Omental fat pad (tissue), 4 donors: ENCODE results near the gene CCDC89. TPM values are rescaled to one million over a fixed set of nuclear protein-coding genes. Genes with fewer than 3 reads are reported as not detected.

Experiments used
- ATAC-seq: fragments of 150-250 bp; one replicate; pipeline ENCODE4 v1.9.1; 2016; ENCODE audit warnings: mild to moderate bottlenecking, moderate library complexity; ENCODE audit not compliant: low FRiP score
- DNase-seq: peaks from one replicate; pipeline ENCODE4 v3.0.0-alpha.2; 2019; ENCODE audit warnings: low spot score
- CTCF ChIP-seq, 3 donors: fragments of 450-650 bp; IDR thresholded peaks; one replicate each; pipeline ENCODE4 v1.5.1; 2016 to 2017; ENCODE audit warnings: antibody characterized with exemption in 3 of 3, mild to moderate bottlenecking in 3 of 3, moderate library complexity in 2 of 3
- total RNA-seq, 4 donors: library from RNA; depleted of rRNA; stranded (reverse); fragments of >200 nt; gene quantifications; one replicate each; pipeline ENCODE4 v1.1.0, GENCODE V29; 2016

The CCDC89 gene
- total RNA-seq, result 1 to 10 TPM in 3 of 4 donors, under 1 TPM in 1; 0.60 to 1.7 (median 1.4) TPM

- peak; percentile 99 for ATAC-seq
- no peak for TF ChIP-seq CTCF (IDR thresholded peaks at IDR 0.05)
- peak; percentile 76 for DNase-seq
Measured at GRCh38 chr11:85685820-85686459, at the start of gene CCDC89. CCDC89 (minus strand) TSS chr11:85686195; CDS start chr11:85686130, 65 bp downstream.

- DNase-seq, result no peak
- no peak for TF ChIP-seq CTCF (IDR thresholded peaks at IDR 0.05)
- ATAC-seq, result no peak
Measured at GRCh38 chr11:85732965-85733364, 47.0 kb upstream of the CCDC89 start.

- no peak for DNase-seq
- no peak for TF ChIP-seq CTCF (IDR thresholded peaks at IDR 0.05)
- no peak for ATAC-seq
Measured at GRCh38 chr11:85726381-85726780, 40.4 kb upstream of the CCDC89 start.

- DNase-seq (no peak), ATAC-seq (no peak)
- no peak for TF ChIP-seq CTCF (IDR thresholded peaks at IDR 0.05)
Measured at GRCh38 chr11:85725510-85726258, 39.7 kb upstream of the CCDC89 start.

- no peak for ATAC-seq
- TF ChIP-seq CTCF (IDR thresholded peaks at IDR 0.05), result no peak
- DNase-seq, result no peak
Measured at GRCh38 chr11:85724748-85725465, 38.9 kb upstream of the CCDC89 start.

- no peak for DNase-seq
- TF ChIP-seq CTCF (IDR thresholded peaks at IDR 0.05), result no peak
- ATAC-seq, result no peak
Measured at GRCh38 chr11:85723088-85723487, 37.1 kb upstream of the CCDC89 start.
